ENCODE results near the gene RPL35. TPM values are rescaled to one million over a fixed set of nuclear protein-coding genes. Genes with fewer than 3 reads are reported as not detected.

Gene RPL35
- total and polyA plus RNA-seq, 9 donors, result 752 to 7,796 (median 2,205) TPM

- Histone ChIP-seq H3K27me3 (no peaks in the 10 kb centered on the region), H3K36me3 (no peaks in the 10 kb centered on the region), H3K4me3 (no peak overlapping the region), H3K4me1 (ENCODE audit: insufficient read depth) (peaks cover 2% of the 10 kb centered on the region), H3K27ac (peak overlapping the region in 1 of 2 donors; percentile 2), H3K9me3 (no peaks in the 10 kb centered on the region)
- no peak for DNase-seq
- 16 to 32% (median 30%) methylated on average over 10 of the region's 10 CpGs for WGBS, 3 donors
- TF ChIP-seq CTCF (IDR thresholded peaks at IDR 0.05) (no peak), EP300 (IDR thresholded peaks at IDR 0.05) (no peak), POLR2A (IDR thresholded peaks at IDR 0.05) (no peak)
- intact Hi-C loops (cut with DNase I), result loop anchor here in 1 of 4 donors (10.0 kb wide), 1 partner anchor 56 kb away; no protein-coding TSS in a partner anchor
These were observed 17.5 kb upstream of the RPL35 start for GRCh38 chr9:124879226-124879625.

GRCh38 chr9:124878518-124878917 is 16.8 kb upstream of the RPL35 start:
- H3K36me3 ChIP-seq, result no peaks in the 10 kb centered on the region
- peak overlapping the region in 1 of 2 donors; percentile 2 for H3K27ac ChIP-seq
- H3K4me3 ChIP-seq, result no peak overlapping the region
- intact Hi-C loops (cut with DNase I), result loop anchor here in 1 of 4 donors (10.0 kb wide), 1 partner anchor 56 kb away; no protein-coding TSS in a partner anchor
- H3K27me3 ChIP-seq, result no peaks in the 10 kb centered on the region
- no peaks in the 10 kb centered on the region for H3K9me3 ChIP-seq
- peaks cover 2% of the 10 kb centered on the region for H3K4me1 ChIP-seq (ENCODE audit: insufficient read depth)
- no peak for DNase-seq
- no peak for TF ChIP-seq CTCF (IDR thresholded peaks at IDR 0.05)
- no peak for TF ChIP-seq EP300 (IDR thresholded peaks at IDR 0.05)
- no peak for TF ChIP-seq POLR2A (IDR thresholded peaks at IDR 0.05)
- WGBS, 3 donors, result 78 to 80% (median 78%) methylated on average over 6 of the region's 6 CpGs

GRCh38 chr9:124878021-124878420 is 16.3 kb upstream of the RPL35 start:
- intact Hi-C loops (cut with DNase I), result loop anchor here in 1 of 4 donors (10.0 kb wide), 1 partner anchor 57 kb away; no protein-coding TSS in a partner anchor
- no peak for DNase-seq
- H3K36me3 ChIP-seq, result no peaks in the 10 kb centered on the region
- H3K4me1 ChIP-seq (ENCODE audit: insufficient read depth), result peaks cover 2% of the 10 kb centered on the region
- TF ChIP-seq EP300 (IDR thresholded peaks at IDR 0.05) (no peak), POLR2A (IDR thresholded peaks at IDR 0.05) (no peak)
- H3K27me3 ChIP-seq, result no peaks in the 10 kb centered on the region
- WGBS, 3 donors, result 13 to 45% (median 23%) methylated on average over 1 of the region's 1 CpG
- no peaks in the 10 kb centered on the region for H3K9me3 ChIP-seq
- no peak overlapping the region for H3K4me3 ChIP-seq
- no peak overlapping the region for H3K27ac ChIP-seq

GRCh38 chr9:124877021-124877782 is 15.4 kb upstream of the RPL35 start:
- Histone ChIP-seq H3K36me3 (no peaks in the 10 kb centered on the region), H3K4me1 (ENCODE audit: insufficient read depth) (peaks cover 3% of the 10 kb centered on the region), H3K27me3 (no peaks in the 10 kb centered on the region), H3K4me3 (no peak overlapping the region), H3K9me3 (no peaks in the 10 kb centered on the region), H3K27ac (no peak overlapping the region)
- intact Hi-C loops (cut with DNase I), result loop anchor here in 1 of 4 donors (10.0 kb wide), 1 partner anchor 58 kb away; no protein-coding TSS in a partner anchor
- DNase-seq, result no peak
- TF ChIP-seq CTCF (IDR thresholded peaks at IDR 0.05) (no peak), EP300 (IDR thresholded peaks at IDR 0.05) (no peak), POLR2A (IDR thresholded peaks at IDR 0.05) (no peak)
- WGBS, 3 donors, result 80 to 84% (median 81%) methylated on average over 14 of the region's 14 CpGs

GRCh38 chr9:124875501-124875900 is 13.7 kb upstream of the RPL35 start:
- DNase-seq, result no peak
- TF ChIP-seq CTCF (IDR thresholded peaks at IDR 0.05), result no peak
- TF ChIP-seq EP300 (IDR thresholded peaks at IDR 0.05), result no peak
- H3K27me3 ChIP-seq, result no peaks in the 10 kb centered on the region
- peaks cover 3% of the 10 kb centered on the region for H3K4me1 ChIP-seq (ENCODE audit: insufficient read depth)
- 71 to 75% (median 72%) methylated on average over 6 of the region's 6 CpGs for WGBS, 3 donors
- no peaks in the 10 kb centered on the region for H3K9me3 ChIP-seq
- no peak overlapping the region for H3K27ac ChIP-seq
- H3K36me3 ChIP-seq, result no peaks in the 10 kb centered on the region
- H3K4me3 ChIP-seq, result no peak overlapping the region
- intact Hi-C loops (cut with DNase I), result loop anchor here in 1 of 4 donors (10.0 kb wide), 1 partner anchor 59 kb away; no protein-coding TSS in a partner anchor

All from ovary (tissue), 9 donors.